D721Med (cell line): ENCODE results near the gene POP4.
A peak's percentile ranks its signal among the peaks of the same experiment; 100 is the strongest.

Experiments
- DNase-seq: peaks from one replicate; pipeline ENCODE4 v3.0.0; 2011; ENCODE audit warnings: low spot score; ENCODE audit not compliant: insufficient read length
- FAIRE-seq: peaks from 2 replicates; lab custom pipeline; 2011; peaks lifted over from hg19 to GRCh38; lab: Jason Lieb, UNC
- CTCF ChIP-seq: IDR thresholded peaks from 2 replicates; pipeline ENCODE4 v1.5.1; 2012; ENCODE audit warnings: mild to moderate bottlenecking, control low read depth; ENCODE audit not compliant: insufficient read depth; ENCODE audit errors: missing control alignments

Gene POP4

GRCh38 chr19:29590278-29590677 lies 15.8 kb upstream of the POP4 start:
- DNase-seq (no peak), FAIRE-seq (no peak)
- no peak for TF ChIP-seq CTCF

DNA sequence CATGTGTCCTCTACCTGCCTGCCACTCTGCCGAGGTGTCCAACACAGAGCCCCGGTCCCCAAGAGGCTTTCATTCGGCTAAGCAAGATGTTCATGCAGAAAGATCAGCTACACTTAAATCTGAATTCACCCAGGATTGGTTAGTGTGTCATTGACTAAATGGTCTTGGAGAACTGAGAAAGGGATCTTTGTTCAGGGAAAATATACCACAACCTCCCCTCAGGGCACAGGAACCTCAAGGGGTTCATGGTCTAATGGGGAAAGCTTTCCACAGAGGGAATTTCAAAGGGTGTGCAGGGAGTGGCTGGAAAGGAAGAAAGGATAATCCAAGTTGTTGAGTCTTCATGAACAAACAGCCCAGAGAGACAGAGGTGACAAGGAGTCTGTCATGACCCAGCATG lies 14.4 kb upstream of the POP4 start:
- no peak for FAIRE-seq
- no peak for DNase-seq
- TF ChIP-seq CTCF = no peak

- DNase-seq (no peak), FAIRE-seq (no peak)
- no peak for TF ChIP-seq CTCF
These were observed 12.2 kb upstream of the POP4 start for GRCh38 chr19:29593869-29594268.

- FAIRE-seq = no peak
- no peak for DNase-seq
These were observed 9.9 kb upstream of the POP4 start for GRCh38 chr19:29596080-29596727.

DNA sequence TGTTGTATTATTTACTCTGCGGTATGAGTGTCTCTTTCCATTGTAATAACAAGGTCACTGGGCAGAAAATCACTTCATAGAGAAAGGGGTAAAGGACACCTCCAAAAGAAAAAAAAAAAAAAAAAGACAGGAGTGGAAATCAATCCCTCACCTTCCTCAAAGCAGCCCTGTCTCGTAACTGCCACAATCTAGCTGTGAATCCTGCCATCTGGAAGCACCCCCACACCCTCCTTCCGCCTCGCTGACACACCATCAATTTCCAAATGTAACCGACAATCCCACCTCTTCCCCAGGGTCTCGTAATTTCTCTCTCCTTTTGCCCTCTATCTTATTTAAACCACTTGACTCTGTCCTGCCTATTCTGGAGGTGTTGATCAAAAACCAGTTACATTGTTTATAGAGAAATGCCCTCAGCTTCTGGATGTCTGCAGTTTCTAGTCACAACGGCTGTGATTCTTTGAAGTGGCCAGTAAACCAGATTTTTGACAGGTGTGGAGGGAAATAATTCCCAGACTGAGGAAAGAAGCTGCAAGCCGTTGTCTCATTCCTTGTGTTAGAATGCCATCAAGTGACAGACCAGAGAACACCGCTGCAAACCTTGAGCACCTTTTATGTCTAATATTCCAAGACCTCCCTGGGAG lies 9.1 kb upstream of the POP4 start:
- no peak for DNase-seq
- TF ChIP-seq CTCF = peak; percentile 51
- no peak for FAIRE-seq

More at GRCh38 chr19:29596080-29596727, 9.9 kb upstream of the POP4 start:
- TF ChIP-seq CTCF = no peak

GRCh38 chr19:29598036-29598435 lies 8.0 kb upstream of the POP4 start:
- TF ChIP-seq CTCF = no peak
- no peak for DNase-seq
- FAIRE-seq = no peak

DNA sequence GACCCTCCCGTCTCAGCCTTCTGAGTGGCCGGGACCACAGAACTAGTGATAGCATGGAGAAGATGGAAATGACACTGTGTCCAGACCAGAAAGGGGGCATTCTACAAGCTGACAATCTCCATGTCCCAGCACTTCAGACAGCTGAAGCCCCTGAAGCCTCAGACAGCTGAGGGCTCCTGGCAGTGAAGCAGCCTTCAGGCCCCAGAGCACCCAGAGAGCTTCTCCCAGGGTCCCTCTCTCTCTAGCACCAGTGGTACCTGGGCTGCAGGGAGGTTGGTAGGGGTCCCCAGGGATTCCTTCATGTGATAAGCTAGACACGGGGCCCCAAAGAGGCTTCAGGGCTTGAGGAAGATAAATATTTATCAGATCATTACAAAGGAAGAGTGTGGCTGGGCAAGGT lies 7.6 kb upstream of the POP4 start:
- no peak for TF ChIP-seq CTCF
- FAIRE-seq (no peak), DNase-seq (no peak)
